OCI-LY1 (cell line): ENCODE results near the gene DNAAF1.

ENCODE experiments used
- EZH2 ChIP-seq: fragments of 200-600 bp; sonication (generic), shearing (Covaris generic); IDR thresholded peaks from 2 replicates; pipeline ENCODE4 v1.8.0; 2017; ENCODE audit warnings: borderline replicate concordance, mixed run types, mild to moderate bottlenecking, antibody characterized with exemption, low read length, moderate library complexity, mixed read lengths
- TF ChIP-seq, protein P1 (sequence below): fragments of 200-600 bp; sonication (generic), shearing (Covaris generic); IDR thresholded peaks from 2 replicates; pipeline ENCODE4 v1.5.1; 2017; ENCODE audit warnings: mild to moderate bottlenecking, antibody characterized with exemption, low read length, moderate library complexity, mixed read lengths

DNA sequence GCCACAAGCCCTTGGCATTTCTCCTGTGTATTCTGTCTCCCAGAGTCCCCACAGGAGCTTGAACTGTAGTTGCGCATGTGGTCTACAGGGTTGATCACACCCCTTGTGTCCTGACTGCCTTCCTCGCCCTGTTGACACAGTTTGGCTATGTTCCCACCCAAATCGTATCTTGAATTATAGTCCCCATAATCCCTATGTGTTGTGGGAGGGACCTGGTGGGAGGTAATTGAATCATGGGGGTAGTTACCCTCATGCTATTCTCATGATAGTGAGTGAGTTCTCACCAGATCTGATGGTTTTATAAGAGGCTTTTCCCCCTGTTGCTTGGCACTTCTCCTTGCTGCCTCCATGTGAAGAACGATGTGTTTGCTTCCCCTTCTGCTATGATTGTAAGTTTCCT, 67.0 kb downstream of the DNAAF1 start:
- TF ChIP-seq, protein P1, sequence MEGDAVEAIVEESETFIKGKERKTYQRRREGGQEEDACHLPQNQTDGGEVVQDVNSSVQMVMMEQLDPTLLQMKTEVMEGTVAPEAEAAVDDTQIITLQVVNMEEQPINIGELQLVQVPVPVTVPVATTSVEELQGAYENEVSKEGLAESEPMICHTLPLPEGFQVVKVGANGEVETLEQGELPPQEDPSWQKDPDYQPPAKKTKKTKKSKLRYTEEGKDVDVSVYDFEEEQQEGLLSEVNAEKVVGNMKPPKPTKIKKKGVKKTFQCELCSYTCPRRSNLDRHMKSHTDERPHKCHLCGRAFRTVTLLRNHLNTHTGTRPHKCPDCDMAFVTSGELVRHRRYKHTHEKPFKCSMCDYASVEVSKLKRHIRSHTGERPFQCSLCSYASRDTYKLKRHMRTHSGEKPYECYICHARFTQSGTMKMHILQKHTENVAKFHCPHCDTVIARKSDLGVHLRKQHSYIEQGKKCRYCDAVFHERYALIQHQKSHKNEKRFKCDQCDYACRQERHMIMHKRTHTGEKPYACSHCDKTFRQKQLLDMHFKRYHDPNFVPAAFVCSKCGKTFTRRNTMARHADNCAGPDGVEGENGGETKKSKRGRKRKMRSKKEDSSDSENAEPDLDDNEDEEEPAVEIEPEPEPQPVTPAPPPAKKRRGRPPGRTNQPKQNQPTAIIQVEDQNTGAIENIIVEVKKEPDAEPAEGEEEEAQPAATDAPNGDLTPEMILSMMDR = no peak
- no peak for TF ChIP-seq EZH2
